Measurements from ENCODE around the gene KRT75. TPM values are rescaled to one million over a fixed set of nuclear protein-coding genes. Genes with fewer than 3 reads are reported as not detected.

KRT75 gene
- total and polyA plus RNA-seq, 2 experiments from 2014 or later: not detected

- Histone ChIP-seq H3K4me1 (ENCODE audit: insufficient read depth) (no peaks in the 10 kb centered on the region), H3K9me2 (ENCODE audit: insufficient read depth) (no peaks in the 10 kb centered on the region), H3K27me3 (replicated peaks; ENCODE audit: insufficient read depth) (peaks cover 6% of the 10 kb centered on the region), H4K20me1 (ENCODE audit: insufficient read depth) (no peaks in the 10 kb centered on the region), H3K9ac (no peak overlapping the region), H3K4me2 (ENCODE audit: unreplicated experiment) (no peak overlapping the region), H3K4me3 (no peak overlapping the region), H2AFZ (no peak overlapping the region), H3K9me3 (ENCODE audit: low read depth) (no peaks in the 10 kb centered on the region), H3K79me2 (ENCODE audit: insufficient read depth) (no peaks in the 10 kb centered on the region), H3F3A (ENCODE audit: insufficient read depth) (no peaks in the 10 kb centered on the region), H3K36me3 (ENCODE audit: low read depth) (no peaks in the 10 kb centered on the region), H3K27ac (no peak overlapping the region)
- 55 to 61% methylated on average over 3 of the region's 3 CpGs for WGBS, 2 experiments (ENCODE audit: low coverage in 1 of 2, low lambda C conversion rate in 2 of 2, missing lambda C conversion rate in 2 of 2)
- no peak for TF ChIP-seq EZH2 (IDR thresholded peaks at IDR 0.05; ENCODE audit: insufficient read depth, poor library complexity, severe bottlenecking)
- no peak for TF ChIP-seq EZH2phosphoT487 (IDR thresholded peaks at IDR 0.05; ENCODE audit: insufficient read depth, low read depth)
- in situ Hi-C loops (cut with MboI): no loop called here
- no peak for DNase-seq
Measured at GRCh38 chr12:52402873-52403540, 31.2 kb downstream of the KRT75 start.

- TF ChIP-seq EZH2 (IDR thresholded peaks at IDR 0.05; ENCODE audit: insufficient read depth, poor library complexity, severe bottlenecking) (no peak), EZH2phosphoT487 (IDR thresholded peaks at IDR 0.05; ENCODE audit: insufficient read depth, low read depth) (no peak)
- in situ Hi-C loops (cut with MboI): no loop called here
- Histone ChIP-seq H3K4me2 (ENCODE audit: unreplicated experiment) (no peak overlapping the region), H3K36me3 (ENCODE audit: low read depth) (no peaks in the 10 kb centered on the region), H3K79me2 (ENCODE audit: insufficient read depth) (no peaks in the 10 kb centered on the region), H3K9me3 (ENCODE audit: low read depth) (no peaks in the 10 kb centered on the region), H3K27ac (no peak overlapping the region), H3K9me2 (ENCODE audit: insufficient read depth) (no peaks in the 10 kb centered on the region), H4K20me1 (ENCODE audit: insufficient read depth) (no peaks in the 10 kb centered on the region), H3K9ac (no peak overlapping the region), H3K27me3 (replicated peaks; ENCODE audit: insufficient read depth) (peaks cover 13% of the 10 kb centered on the region), H2AFZ (no peak overlapping the region), H3K4me1 (ENCODE audit: insufficient read depth) (no peaks in the 10 kb centered on the region), H3F3A (ENCODE audit: insufficient read depth) (no peaks in the 10 kb centered on the region), H3K4me3 (no peak overlapping the region)
- WGBS, 2 experiments (ENCODE audit: low coverage in 1 of 2, low lambda C conversion rate in 2 of 2, missing lambda C conversion rate in 2 of 2): 88 to 91% methylated on average over 2 of the region's 2 CpGs
- DNase-seq: no peak
Measured at GRCh38 chr12:52402377-52402776, 31.8 kb downstream of the KRT75 start.

- DNase-seq: peak; percentile 54
Measured at GRCh38 chr12:52401926-52402325, 32.2 kb downstream of the KRT75 start.

GRCh38 chr12:52401526-52401925 is 32.6 kb downstream of the KRT75 start:
- in situ Hi-C loops (cut with MboI): no loop called here
- H3K4me2 ChIP-seq (ENCODE audit: unreplicated experiment): no peak overlapping the region
- no peaks in the 10 kb centered on the region for H3K9me3 ChIP-seq (ENCODE audit: low read depth)
- no peak overlapping the region for H3K4me3 ChIP-seq
- H4K20me1 ChIP-seq (ENCODE audit: insufficient read depth): no peaks in the 10 kb centered on the region
- no peaks in the 10 kb centered on the region for H3K79me2 ChIP-seq (ENCODE audit: insufficient read depth)
- no peak overlapping the region for H2AFZ ChIP-seq
- H3K36me3 ChIP-seq (ENCODE audit: low read depth): no peaks in the 10 kb centered on the region
- H3K27ac ChIP-seq: no peak overlapping the region
- peak; percentile 32 for DNase-seq
- H3K9me2 ChIP-seq (ENCODE audit: insufficient read depth): no peaks in the 10 kb centered on the region
- WGBS, 2 experiments (ENCODE audit: low coverage in 1 of 2, low lambda C conversion rate in 2 of 2, missing lambda C conversion rate in 2 of 2): 70 to 75% methylated on average over 5 of the region's 5 CpGs
- H3K9ac ChIP-seq: no peak overlapping the region
- peaks cover 20% of the 10 kb centered on the region for H3K27me3 ChIP-seq (replicated peaks; ENCODE audit: insufficient read depth)
- H3F3A ChIP-seq (ENCODE audit: insufficient read depth): no peaks in the 10 kb centered on the region
- TF ChIP-seq EZH2phosphoT487 (IDR thresholded peaks at IDR 0.05; ENCODE audit: insufficient read depth, low read depth) (no peak), EZH2 (IDR thresholded peaks at IDR 0.05; ENCODE audit: insufficient read depth, poor library complexity, severe bottlenecking) (no peak)
- H3K4me1 ChIP-seq (ENCODE audit: insufficient read depth): no peaks in the 10 kb centered on the region

More at GRCh38 chr12:52401926-52402325, 32.2 kb downstream of the KRT75 start:
- in situ Hi-C loops (cut with MboI): no loop called here
- no peak overlapping the region for H3K27ac ChIP-seq
- 59 to 65% methylated on average over 4 of the region's 4 CpGs for WGBS, 2 experiments (ENCODE audit: low coverage in 1 of 2, low lambda C conversion rate in 2 of 2, missing lambda C conversion rate in 2 of 2)
- H3F3A ChIP-seq (ENCODE audit: insufficient read depth): no peaks in the 10 kb centered on the region
- TF ChIP-seq EZH2 (IDR thresholded peaks at IDR 0.05; ENCODE audit: insufficient read depth, poor library complexity, severe bottlenecking): no peak
- no peak for TF ChIP-seq EZH2phosphoT487 (IDR thresholded peaks at IDR 0.05; ENCODE audit: insufficient read depth, low read depth)
- H3K36me3 ChIP-seq (ENCODE audit: low read depth): no peaks in the 10 kb centered on the region
- no peaks in the 10 kb centered on the region for H4K20me1 ChIP-seq (ENCODE audit: insufficient read depth)
- no peak overlapping the region for H3K9ac ChIP-seq
- no peaks in the 10 kb centered on the region for H3K9me2 ChIP-seq (ENCODE audit: insufficient read depth)
- no peaks in the 10 kb centered on the region for H3K9me3 ChIP-seq (ENCODE audit: low read depth)
- no peak overlapping the region for H2AFZ ChIP-seq
- no peaks in the 10 kb centered on the region for H3K79me2 ChIP-seq (ENCODE audit: insufficient read depth)
- H3K4me2 ChIP-seq (ENCODE audit: unreplicated experiment): no peak overlapping the region
- no peak overlapping the region for H3K4me3 ChIP-seq
- peaks cover 17% of the 10 kb centered on the region for H3K27me3 ChIP-seq (replicated peaks; ENCODE audit: insufficient read depth)
- H3K4me1 ChIP-seq (ENCODE audit: insufficient read depth): no peaks in the 10 kb centered on the region

All from GM23248 (cell line).